ENCODE data around the gene SLC26A9.

The SLC26A9 gene

GRCh38 chr1:205948886-205949285 lies 5.6 kb upstream of the SLC26A9 start:
- no peak for DNase-seq

DNA sequence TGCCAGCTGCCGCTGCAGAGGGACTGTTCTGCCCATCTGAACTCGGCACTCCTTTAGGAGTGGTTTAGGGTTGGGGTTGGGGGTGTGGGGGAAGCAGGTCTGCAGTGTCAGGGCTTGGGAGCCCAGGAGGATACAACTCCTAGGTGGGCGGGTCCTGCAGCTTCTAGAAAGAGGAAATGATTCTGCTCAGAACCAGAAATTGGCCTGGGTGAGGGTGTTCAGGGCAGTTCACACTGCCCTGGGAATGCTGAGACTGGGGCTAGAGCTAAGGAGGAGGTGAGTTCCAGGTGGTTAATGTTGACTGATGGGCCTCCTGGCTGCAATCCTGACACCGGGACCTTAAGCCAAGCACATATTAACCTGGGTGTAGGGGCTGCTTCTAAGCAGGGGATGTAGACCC lies 4.8 kb upstream of the SLC26A9 start:
- no peak for DNase-seq

DNA sequence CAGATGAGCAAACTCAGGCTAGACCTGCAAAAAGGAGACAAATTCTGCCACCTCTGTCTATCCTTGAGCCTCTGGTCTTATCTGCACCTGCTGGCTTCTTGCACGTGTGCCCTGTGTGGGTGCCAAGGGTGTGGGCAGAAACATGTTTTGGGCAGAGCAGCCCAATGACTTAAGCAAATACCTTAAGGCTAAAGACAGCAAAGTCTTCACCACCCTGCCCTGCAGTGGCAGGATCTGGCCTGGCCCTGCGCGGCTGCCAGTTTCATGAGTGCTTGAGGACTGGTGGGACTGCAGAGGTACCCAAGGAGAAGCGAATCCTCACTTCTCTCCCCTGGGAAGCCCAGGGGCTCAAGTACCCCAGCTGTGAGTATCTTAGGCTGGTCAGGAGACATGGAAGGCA lies 3.8 kb upstream of the SLC26A9 start:
- DNase-seq, result no peak

DNA sequence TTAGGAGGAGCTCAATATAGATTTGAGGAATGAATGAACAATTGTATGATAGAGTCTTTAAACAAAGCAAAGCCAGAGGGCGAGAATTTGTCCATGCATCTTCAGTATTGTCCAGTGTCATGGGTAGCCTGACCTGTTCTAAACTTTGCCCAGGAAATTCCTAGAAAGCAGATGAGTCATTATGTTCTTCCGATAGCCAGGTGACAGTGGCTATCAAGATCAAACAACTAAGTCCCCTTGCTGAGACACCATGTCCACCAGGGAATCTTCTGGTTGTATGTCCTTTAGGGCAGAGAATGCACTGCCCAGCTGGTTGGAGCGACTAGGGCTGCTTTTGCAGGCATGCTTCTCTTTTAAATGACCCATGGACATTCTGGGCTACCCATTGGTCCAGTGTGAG lies 1.8 kb upstream of the SLC26A9 start:
- no peak for DNase-seq

GRCh38 chr1:205944525-205944924 lies 1.3 kb upstream of the SLC26A9 start:
- DNase-seq, result no peak

DNA sequence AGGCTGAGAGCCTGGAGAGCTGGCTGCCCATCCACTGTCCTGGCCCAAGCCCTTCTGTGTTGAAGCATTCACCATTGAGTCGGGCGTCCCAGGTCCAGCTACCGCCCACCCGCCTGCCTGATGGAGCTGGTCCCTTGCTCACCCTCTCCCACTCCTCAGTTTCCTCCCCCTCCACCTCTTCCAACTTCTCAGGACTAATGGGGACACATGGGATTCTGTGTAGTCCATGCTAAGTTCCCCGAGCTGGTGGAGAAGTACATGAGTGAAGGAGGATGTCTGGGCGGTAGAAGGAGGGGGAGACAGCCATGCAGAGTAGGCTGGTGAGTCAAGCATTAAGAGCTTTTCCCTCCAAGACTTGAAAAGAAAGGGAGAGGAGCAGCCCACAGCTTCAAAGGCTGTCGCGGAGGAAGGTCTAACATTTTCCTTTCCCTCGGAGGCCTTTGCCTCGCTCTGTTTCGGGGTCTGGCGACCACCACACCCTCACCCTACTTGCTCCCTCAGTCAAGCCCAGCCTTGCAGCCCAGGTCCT lies 561 bp downstream of the SLC26A9 start:
- DNase-seq, result no peak

- DNase-seq, result no peak
These were observed 2.5 kb downstream of the SLC26A9 start for GRCh38 chr1:205940710-205941109.

DNA sequence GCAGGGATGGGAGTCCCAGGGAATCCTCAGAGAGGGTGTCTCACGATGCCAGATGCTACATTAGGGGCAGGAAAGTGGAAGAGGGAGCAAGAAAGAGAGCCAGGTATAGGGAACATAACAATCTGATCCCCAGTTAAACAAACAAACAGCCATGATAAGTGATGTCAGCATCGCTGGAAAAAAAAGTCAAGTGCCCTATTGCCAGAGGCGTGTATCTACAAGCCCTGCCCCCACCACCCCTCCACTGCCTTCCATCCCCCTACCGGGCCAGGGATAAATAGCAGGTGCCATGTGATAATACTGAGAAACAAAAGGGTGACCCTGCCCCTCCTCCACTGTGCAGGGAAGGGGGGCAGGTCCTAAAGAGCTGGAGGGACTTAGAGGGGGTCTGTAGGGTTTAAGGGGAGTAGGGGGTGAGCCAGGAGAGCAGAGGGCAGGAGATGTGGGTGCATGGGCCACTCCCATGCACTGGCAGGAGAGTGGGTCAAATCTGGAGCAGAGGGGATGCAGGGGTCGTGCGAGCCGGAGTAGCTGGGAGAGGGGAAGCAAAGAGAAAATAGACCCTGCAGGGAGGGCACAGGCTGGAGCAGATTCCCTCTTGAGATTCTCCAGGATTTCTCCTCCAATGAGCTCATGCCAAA lies 3.4 kb downstream of the SLC26A9 start:
- DNase-seq, result peak in 1 of 5 experiments; percentile 23

DNA sequence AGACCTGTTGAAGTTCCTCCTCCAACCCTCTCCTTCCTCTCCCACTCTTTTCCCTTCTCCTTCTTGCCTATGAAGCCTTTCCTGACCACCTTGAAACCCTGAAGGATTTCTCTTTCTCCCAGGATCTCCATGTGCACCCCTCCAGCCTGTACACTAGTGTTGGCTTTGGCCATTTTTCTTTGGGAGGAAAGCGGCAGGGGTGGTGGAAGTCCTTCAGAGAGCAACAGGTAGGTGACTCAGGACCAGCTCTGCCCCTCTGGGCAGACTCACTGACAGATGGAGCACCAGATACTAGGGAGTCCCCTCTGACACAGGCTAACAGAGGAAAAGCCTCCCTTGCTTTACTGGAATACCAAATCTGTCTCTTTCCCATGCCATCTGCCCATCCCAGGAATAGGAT lies 4.6 kb downstream of the SLC26A9 start:
- no peak for DNase-seq

- no peak for DNase-seq
These were observed 6.2 kb downstream of the SLC26A9 start for GRCh38 chr1:205936846-205937586.

DNA sequence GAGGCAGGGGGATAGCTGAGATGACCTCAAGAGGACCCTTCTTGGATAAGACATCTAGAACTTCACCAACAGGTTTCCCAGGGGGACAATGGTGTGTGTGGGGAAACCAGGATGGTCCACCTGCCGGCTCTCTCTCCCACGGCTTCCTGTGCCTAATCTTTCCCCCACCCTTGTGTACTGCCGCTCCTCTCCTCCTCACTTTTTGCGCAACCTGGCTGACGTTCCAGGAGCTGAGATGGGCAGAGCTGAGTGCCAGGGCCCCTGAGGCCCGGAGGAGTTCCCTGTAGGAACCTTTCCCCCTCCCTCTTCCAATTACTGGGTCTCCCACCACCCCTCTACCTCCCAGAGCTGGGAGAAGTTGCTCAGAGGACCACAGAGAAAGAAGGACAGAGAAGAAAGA lies 6.9 kb downstream of the SLC26A9 start:
- no peak for DNase-seq

DNA sequence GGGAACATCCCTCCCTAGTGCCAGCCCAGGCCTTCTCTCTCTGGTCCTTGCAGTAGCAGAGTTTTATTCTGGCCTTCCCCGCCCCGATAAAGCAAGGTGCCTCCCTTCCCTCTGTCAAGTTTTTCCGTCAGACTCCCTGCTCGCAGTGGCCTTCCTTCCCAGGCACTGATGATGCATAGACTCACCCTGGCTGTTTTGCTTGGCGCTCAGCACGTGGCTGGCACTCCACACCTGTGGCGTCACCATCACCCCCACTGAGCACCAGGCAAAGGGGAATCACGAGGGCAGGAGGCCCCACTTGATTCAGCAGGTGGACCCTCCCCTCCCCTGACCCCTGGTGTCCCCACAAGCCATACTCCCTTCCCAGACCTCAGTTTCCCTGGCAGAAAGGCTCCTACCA lies 7.4 kb downstream of the SLC26A9 start:
- no peak for DNase-seq

DNA sequence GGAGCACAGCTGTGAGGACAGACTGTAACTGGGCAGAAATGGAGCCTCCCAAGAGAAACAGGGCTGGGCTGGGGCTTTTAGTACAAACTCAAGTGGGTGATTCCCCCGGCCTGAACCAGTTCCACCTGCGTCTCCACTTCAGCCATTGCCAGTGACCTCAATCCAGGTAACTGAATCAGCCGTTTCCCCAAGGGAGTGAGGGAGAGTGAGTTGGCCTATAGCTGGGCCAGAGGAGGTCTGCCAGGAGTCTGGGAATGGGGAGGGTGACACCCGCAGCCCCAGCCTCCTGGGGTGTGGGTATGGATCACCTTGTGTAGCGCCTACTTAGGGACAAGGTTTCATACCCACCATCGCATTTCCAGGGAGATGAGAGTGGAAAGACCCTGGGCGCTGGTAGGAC lies 8.5 kb downstream of the SLC26A9 start:
- DNase-seq, result no peak

- no peak for DNase-seq
These were observed 9.3 kb downstream of the SLC26A9 start for GRCh38 chr1:205933671-205934618.

DNA sequence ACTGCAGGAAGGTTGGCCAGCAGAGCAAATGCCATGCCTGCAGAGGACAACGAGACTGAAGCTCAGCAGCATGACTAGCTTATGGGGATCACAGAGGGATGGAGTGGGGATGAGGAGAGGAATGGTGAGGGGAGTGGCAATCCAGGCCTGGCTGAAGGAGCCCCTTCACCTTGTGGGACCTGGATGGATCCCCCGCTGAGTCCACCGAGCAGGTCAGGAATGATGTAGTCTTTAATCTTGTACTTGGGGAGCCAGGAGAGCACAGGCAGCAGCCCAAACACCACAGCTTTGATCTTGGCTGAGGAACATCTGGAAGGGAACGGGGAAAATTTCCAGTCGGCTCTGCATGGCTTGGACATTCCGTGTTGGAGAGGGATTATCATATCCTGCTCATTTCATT lies 10.5 kb downstream of the SLC26A9 start:
- no peak for DNase-seq

DNA sequence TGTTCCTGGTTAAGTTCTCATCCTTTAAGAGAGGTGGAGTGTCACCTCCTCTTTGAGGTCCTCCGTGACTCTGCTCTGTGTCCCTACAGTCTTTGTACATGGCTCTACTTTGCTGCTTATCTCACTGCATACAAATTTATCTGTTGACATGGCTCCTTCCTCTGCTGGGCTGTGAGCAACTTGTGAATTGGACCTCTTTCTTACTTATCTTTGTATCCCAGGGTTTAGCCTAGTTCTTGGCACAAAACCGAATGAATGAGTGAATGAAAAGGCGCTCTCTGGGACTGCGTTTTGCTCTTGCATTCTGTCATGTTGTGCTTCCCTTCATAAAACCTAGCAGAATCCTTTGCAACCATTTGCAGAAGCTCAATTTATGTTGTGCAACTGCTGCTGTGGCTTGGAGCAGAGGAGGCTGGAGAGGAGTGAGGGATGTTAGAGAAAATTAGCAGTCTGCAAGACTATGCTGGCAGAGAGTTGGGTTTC lies 12.4 kb downstream of the SLC26A9 start:
- DNase-seq, result no peak

DNA sequence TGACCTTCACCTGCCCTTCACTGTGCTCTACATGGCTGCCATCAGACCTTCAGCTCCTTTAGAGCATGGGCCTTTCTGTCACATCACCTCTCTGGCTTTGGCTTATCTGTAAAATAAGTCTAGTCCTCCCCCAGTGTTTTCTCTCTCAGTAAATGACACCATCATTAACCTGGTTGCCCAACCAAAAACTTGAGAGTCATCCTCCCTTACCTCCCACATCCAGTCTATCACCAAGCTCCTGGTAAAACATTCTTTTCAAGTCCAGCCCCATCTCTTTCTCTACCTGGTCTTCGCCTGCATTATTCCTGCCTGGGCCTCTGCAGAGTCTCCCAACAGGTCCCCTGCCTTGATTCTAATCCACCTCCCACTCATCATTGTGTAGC lies 13.1 kb downstream of the SLC26A9 start:
- no peak for DNase-seq

DNA sequence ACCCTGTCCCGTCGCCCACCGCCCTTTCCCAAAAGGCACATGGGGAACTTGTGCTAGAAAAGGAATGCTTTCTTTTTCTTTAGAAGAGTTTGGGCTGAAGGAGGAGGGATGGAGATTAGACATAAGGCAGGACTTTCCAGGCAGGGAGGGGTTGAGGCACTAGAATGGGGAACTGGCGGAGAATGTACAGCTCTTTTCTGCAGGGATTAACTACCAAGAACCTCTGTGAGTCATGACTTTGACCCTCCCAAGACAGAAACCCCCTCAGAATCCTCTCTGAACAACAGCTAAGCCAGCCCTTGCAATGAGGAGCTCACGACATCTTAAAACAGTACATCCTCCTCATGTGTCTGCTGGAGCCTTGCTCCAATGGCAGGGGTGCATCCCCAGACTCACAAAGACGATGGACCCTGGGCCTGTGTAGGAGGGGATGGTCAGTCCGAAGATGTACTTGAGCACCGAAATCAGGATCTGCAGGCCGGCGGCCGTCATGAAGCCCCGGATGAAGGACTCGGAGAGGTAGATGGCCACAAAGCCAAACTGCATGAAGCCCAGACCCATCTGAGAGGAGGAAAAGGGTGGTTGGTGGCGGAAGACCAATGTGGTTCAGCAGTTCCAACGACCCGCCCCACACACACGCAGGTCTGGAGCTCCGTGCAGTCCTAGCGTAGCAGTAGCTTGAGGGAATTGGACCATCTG lies 13.6 kb downstream of the SLC26A9 start:
- DNase-seq, result no peak

GRCh38 chr1:205928317-205928716 lies 14.9 kb downstream of the SLC26A9 start:
- DNase-seq, result no peak

DNA sequence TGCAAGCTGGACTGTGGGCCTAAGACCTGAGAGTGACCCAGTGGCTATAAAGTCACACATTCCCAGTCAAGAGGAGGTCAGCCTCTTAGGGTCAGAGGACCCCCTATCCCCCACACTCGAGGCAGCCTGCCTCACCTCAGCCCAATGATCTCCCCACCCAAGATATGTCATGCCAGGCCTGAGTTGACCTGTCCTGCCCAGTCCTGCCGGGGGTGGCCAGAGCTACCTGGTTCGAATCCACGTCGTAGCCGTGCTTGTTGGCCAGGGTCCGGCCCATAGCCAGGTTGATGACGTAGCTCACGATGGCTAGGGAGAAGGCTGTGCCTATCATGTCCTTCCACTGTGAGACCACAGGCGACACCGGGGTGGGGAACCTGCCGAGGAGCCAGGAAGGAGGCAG lies 15.6 kb downstream of the SLC26A9 start:
- DNase-seq, result no peak

- DNase-seq, result no peak
These were observed 16.0 kb downstream of the SLC26A9 start for GRCh38 chr1:205927247-205927646.

DNA sequence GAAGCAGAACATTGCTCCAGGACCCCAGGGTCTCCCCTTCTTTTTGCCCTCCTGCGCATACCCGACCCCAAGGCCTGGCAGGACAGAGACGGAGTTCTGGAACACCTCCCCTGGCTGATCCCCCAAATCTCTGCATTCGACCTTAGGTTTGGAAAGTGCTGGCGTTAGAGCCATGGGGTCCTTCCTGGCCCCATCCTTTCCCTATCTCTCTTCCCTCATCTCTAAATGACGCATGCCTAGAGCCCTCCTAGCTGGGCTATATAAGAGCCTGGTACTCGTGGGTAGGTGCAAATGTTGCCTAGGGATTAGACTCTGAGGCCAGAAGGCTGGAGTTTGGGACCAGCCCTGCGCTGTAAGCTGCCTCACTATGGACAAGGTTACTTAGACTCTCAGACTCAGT lies 16.6 kb downstream of the SLC26A9 start:
- DNase-seq, result no peak

GRCh38 chr1:205926213-205926612 lies 17.0 kb downstream of the SLC26A9 start:
- no peak for DNase-seq

Measured in T-helper 2 cell (primary cell).